Neuronal stem cell (in vitro differentiated cells): ENCODE results near the gene NOS1AP.

Experiments used
- DNase-seq: peaks from one replicate; pipeline ENCODE4 v3.0.0-alpha.2; 2013; ENCODE audit warnings: low spot score
- H2AFZ ChIP-seq: one replicate; pipeline ENCODE4 v1.6.1; 2013; ENCODE audit warnings: mild to moderate bottlenecking, low read length, inconsistent platforms
- H2AK5ac ChIP-seq: 2 replicates; pipeline ENCODE4 v1.6.1; 2013; ENCODE audit warnings: low read depth, mild to moderate bottlenecking, inconsistent platforms, low read length, moderate library complexity, mixed read lengths
- H2BK120ac ChIP-seq: 2 replicates; pipeline ENCODE4 v1.6.1; 2013; ENCODE audit warnings: low read depth, mild to moderate bottlenecking, inconsistent platforms, low read length, moderate library complexity, mixed read lengths
- H2BK12ac ChIP-seq: one replicate; pipeline ENCODE4 v1.6.1; 2013; ENCODE audit warnings: low read length, inconsistent platforms
- H2BK15ac ChIP-seq: 2 replicates; pipeline ENCODE4 v1.6.1; 2013; ENCODE audit warnings: mild to moderate bottlenecking, low read length, inconsistent platforms, mixed read lengths
- H2BK5ac ChIP-seq: one replicate; pipeline ENCODE4 v1.6.1; 2013; ENCODE audit warnings: inconsistent platforms, mild to moderate bottlenecking, low read length, moderate library complexity
- H3K14ac ChIP-seq: one replicate; pipeline ENCODE4 v1.6.1; 2013; ENCODE audit warnings: low read length, inconsistent platforms
- H3K18ac ChIP-seq: 2 replicates; pipeline ENCODE4 v1.6.1; 2013; ENCODE audit warnings: low read length, inconsistent platforms
- H3K23ac ChIP-seq: 2 replicates; pipeline ENCODE4 v1.6.1; 2013; ENCODE audit warnings: low read depth, mild to moderate bottlenecking, mixed read lengths, low read length, inconsistent platforms; ENCODE audit not compliant: poor library complexity
- H3K27ac ChIP-seq: replicated peaks from 3 replicates; pipeline ENCODE4 v1.5.1; 2013; ENCODE audit warnings: low read length, inconsistent platforms
- H3K27me3 ChIP-seq, 3 experiments: 2 replicates each; pipeline ENCODE4 v1.6.1; 2013; ENCODE audit warnings: low read length in 3 of 3, mild to moderate bottlenecking in 2 of 3, inconsistent platforms in 1 of 3, low read depth in 1 of 3, mixed read lengths in 1 of 3, moderate library complexity in 1 of 3; ENCODE audit not compliant: control insufficient read depth in 3 of 3, insufficient read depth in 3 of 3
- H3K36me3 ChIP-seq, 2 donors: replicated peaks in 1 of 2; 2 replicates each; pipeline ENCODE4 v1.6.1; 2013; ENCODE audit warnings: low read length in 2 of 2; ENCODE audit not compliant: control insufficient read depth in 2 of 2, insufficient read depth in 2 of 2
- H3K4ac ChIP-seq: 2 replicates; pipeline ENCODE4 v1.6.1; 2013; ENCODE audit warnings: inconsistent platforms, mild to moderate bottlenecking, low read length, moderate library complexity
- H3K4me1 ChIP-seq, 2 donors: 1 replicate in 1 of 2; 2 replicates in 1 of 2; pipeline ENCODE4 v1.6.1; 2013; ENCODE audit warnings: low read length in 2 of 2, low read depth in 1 of 2; ENCODE audit not compliant: control insufficient read depth in 2 of 2, insufficient read depth in 1 of 2
- H3K4me2 ChIP-seq: one replicate; pipeline ENCODE4 v1.6.1; 2013; ENCODE audit warnings: mild to moderate bottlenecking, low read length, inconsistent platforms; ENCODE audit not compliant: insufficient read depth, poor library complexity, severe bottlenecking
- H3K4me3 ChIP-seq, 2 donors: 2 replicates each; pipeline ENCODE4 v1.5.1; 2013; ENCODE audit warnings: low read length in 2 of 2, mild to moderate bottlenecking in 2 of 2, inconsistent platforms in 1 of 2, moderate library complexity in 1 of 2
- H3K79me1 ChIP-seq: one replicate; pipeline ENCODE4 v1.6.1; 2013; ENCODE audit warnings: low read depth, mild to moderate bottlenecking, inconsistent platforms, low read length, moderate library complexity
- H3K9ac ChIP-seq: one replicate; pipeline ENCODE4 v1.6.1; 2013; ENCODE audit warnings: mild to moderate bottlenecking, low read depth, low read length, inconsistent platforms; ENCODE audit not compliant: poor library complexity
- H3K9me3 ChIP-seq, 2 donors: replicated peaks in 1 of 2; 2 replicates each; pipeline versions ENCODE3 to v1.6.1; 2013; ENCODE audit warnings: low read length in 2 of 2, mild to moderate bottlenecking in 2 of 2, inconsistent platforms in 1 of 2, low read depth in 1 of 2, mixed read lengths in 1 of 2, moderate library complexity in 1 of 2; ENCODE audit not compliant: control insufficient read depth in 2 of 2, insufficient read depth in 1 of 2
- H4K8ac ChIP-seq: one replicate; pipeline ENCODE4 v1.6.1; 2013; ENCODE audit warnings: low read depth, mild to moderate bottlenecking, inconsistent platforms, low read length, moderate library complexity
- H4K91ac ChIP-seq: one replicate; pipeline ENCODE4 v1.6.1; 2013; ENCODE audit warnings: low read length, low read depth, mild to moderate bottlenecking, inconsistent platforms; ENCODE audit not compliant: poor library complexity
- WGBS, 2 donors: extraction: QIAGEN DNeasy Blood & Tissue Kit; methylation state at CpG; one replicate each; pipeline ENCODE4 v1.1.7; 2013; ENCODE audit warnings: missing lambda C conversion rate in 2 of 2, mixed read lengths in 1 of 2; ENCODE audit not compliant: insufficient read length in 2 of 2, insufficient replicate concordance in 1 of 2; ENCODE audit errors: extremely low coverage in 2 of 2; 5-methylcytosine and 5-hydroxymethylcytosine counted together

The NOS1AP gene

GRCh38 chr1:162117039-162117774, 47.7 kb downstream of the NOS1AP start:
- no peak overlapping the region for H2BK12ac ChIP-seq
- no peak overlapping the region for H3K14ac ChIP-seq
- no peak overlapping the region for H3K27ac ChIP-seq
- H2AFZ ChIP-seq = no peak overlapping the region
- H3K23ac ChIP-seq = no peak overlapping the region
- H3K79me1 ChIP-seq = no peaks in the 10 kb centered on the region
- no peaks in the 10 kb centered on the region for H3K27me3 ChIP-seq
- no peaks in the 10 kb centered on the region for H3K9me3 ChIP-seq
- H3K36me3 ChIP-seq = no peaks in the 10 kb centered on the region
- DNase-seq = no peak
- no CpG with 5 or more reads among the region's 3 CpGs for WGBS, 2 donors
- peaks cover 8 to 20% of the 10 kb centered on the region in 2 donors for H3K4me1 ChIP-seq
- no peak overlapping the region for H4K8ac ChIP-seq
- no peak overlapping the region for H2BK5ac ChIP-seq
- H2BK120ac ChIP-seq = no peak overlapping the region
- H3K4me3 ChIP-seq = peak overlapping the region in 1 of 2 donors; percentile 26
- H2AK5ac ChIP-seq = no peak overlapping the region
- H3K18ac ChIP-seq = peak overlapping the region; percentile 24
- H4K91ac ChIP-seq = no peak overlapping the region
- no peak overlapping the region for H2BK15ac ChIP-seq
- H3K9ac ChIP-seq = no peak overlapping the region
- H3K4me2 ChIP-seq = no peak overlapping the region
- H3K4ac ChIP-seq = no peak overlapping the region

GRCh38 chr1:162118063-162118462, 48.6 kb downstream of the NOS1AP start:
- Histone ChIP-seq H2BK5ac (no peak overlapping the region), H3K4me3 (no peak overlapping the region), H2AFZ (no peak overlapping the region), H3K27ac (no peak overlapping the region), H3K23ac (no peak overlapping the region), H3K18ac (no peak overlapping the region), H3K14ac (no peak overlapping the region), H3K9me3 (no peaks in the 10 kb centered on the region), H3K36me3 (no peaks in the 10 kb centered on the region), H3K27me3 (no peaks in the 10 kb centered on the region), H3K9ac (no peak overlapping the region), H2BK12ac (no peak overlapping the region), H2BK120ac (no peak overlapping the region), H2BK15ac (no peak overlapping the region), H3K4me2 (no peak overlapping the region), H4K8ac (no peak overlapping the region), H3K79me1 (no peaks in the 10 kb centered on the region), H3K4me1 (peaks cover 7 to 20% of the 10 kb centered on the region in 2 donors), H4K91ac (no peak overlapping the region), H2AK5ac (no peak overlapping the region), H3K4ac (no peak overlapping the region)
- DNase-seq = no peak
- no CpG with 5 or more reads among the region's 9 CpGs for WGBS, 2 donors

- H2AK5ac ChIP-seq = no peak overlapping the region
- H3K27ac ChIP-seq = no peak overlapping the region
- H3K79me1 ChIP-seq = no peaks in the 10 kb centered on the region
- no peaks in the 10 kb centered on the region for H3K36me3 ChIP-seq
- WGBS, 2 donors = no CpG with 5 or more reads among the region's 6 CpGs
- no peak overlapping the region for H4K8ac ChIP-seq
- H3K9me3 ChIP-seq = peaks cover 0 to 3% of the 10 kb centered on the region in 2 donors
- H3K27me3 ChIP-seq = no peaks in the 10 kb centered on the region
- no peak overlapping the region for H3K9ac ChIP-seq
- H4K91ac ChIP-seq = no peak overlapping the region
- DNase-seq = no peak
- H3K14ac ChIP-seq = no peak overlapping the region
- H2BK5ac ChIP-seq = no peak overlapping the region
- H3K18ac ChIP-seq = no peak overlapping the region
- H2BK12ac ChIP-seq = no peak overlapping the region
- H3K23ac ChIP-seq = no peak overlapping the region
- H2BK15ac ChIP-seq = no peak overlapping the region
- H3K4me3 ChIP-seq = no peak overlapping the region
- no peak overlapping the region for H3K4ac ChIP-seq
- no peak overlapping the region for H3K4me2 ChIP-seq
- H3K4me1 ChIP-seq = peaks cover 3 to 5% of the 10 kb centered on the region in 2 donors
- no peak overlapping the region for H2BK120ac ChIP-seq
- no peak overlapping the region for H2AFZ ChIP-seq
Observed at GRCh38 chr1:162128693-162129356, 59.3 kb downstream of the NOS1AP start.

- Histone ChIP-seq H3K36me3 (no peaks in the 10 kb centered on the region), H3K18ac (no peak overlapping the region), H3K27ac (no peak overlapping the region), H2AK5ac (no peak overlapping the region), H3K4me1 (peaks cover 3 to 5% of the 10 kb centered on the region in 2 donors), H3K14ac (no peak overlapping the region), H2AFZ (no peak overlapping the region), H2BK120ac (no peak overlapping the region), H3K4ac (no peak overlapping the region), H3K4me2 (no peak overlapping the region), H2BK15ac (no peak overlapping the region), H2BK5ac (no peak overlapping the region), H3K9me3 (peaks cover 0 to 3% of the 10 kb centered on the region in 2 donors), H3K9ac (no peak overlapping the region), H2BK12ac (no peak overlapping the region), H3K27me3 (no peaks in the 10 kb centered on the region), H3K4me3 (no peak overlapping the region), H3K23ac (no peak overlapping the region), H3K79me1 (no peaks in the 10 kb centered on the region), H4K8ac (no peak overlapping the region), H4K91ac (no peak overlapping the region)
- no CpG with 5 or more reads among the region's 2 CpGs for WGBS, 2 donors
- no peak for DNase-seq
Observed at GRCh38 chr1:162130308-162130707, 60.8 kb downstream of the NOS1AP start.
